SU-DHL-6 (cell line): Measurements from ENCODE around the gene NCS1.

Source experiments
- H2AFZ ChIP-seq: fragments of 200-600 bp; sonication (generic); 2 replicates; pipeline ENCODE4 v1.6.1; 2014; ENCODE audit warnings: low read depth, mild to moderate bottlenecking, moderate library complexity, mixed read lengths, antibody characterized with exemption, low read length; ENCODE audit not compliant: severe bottlenecking
- H3F3A ChIP-seq: fragments of 200-600 bp; shearing (Covaris generic); 2 replicates; pipeline ENCODE4 v1.6.0; 2016; ENCODE audit warnings: antibody characterized with exemption, mild to moderate bottlenecking; ENCODE audit not compliant: insufficient read depth
- H3K27ac ChIP-seq: fragments of 200-600 bp; sonication (generic); 2 replicates; pipeline ENCODE4 v1.5.1; 2016; ENCODE audit warnings: low read depth, mild to moderate bottlenecking, low read length, moderate library complexity, mixed read lengths
- H3K27me3 ChIP-seq: fragments of 200-600 bp; sonication (generic), shearing (Covaris generic); 2 replicates; pipeline ENCODE4 v1.6.0; 2014; ENCODE audit warnings: mild to moderate bottlenecking, low read length
- H3K36me3 ChIP-seq: fragments of 200-600 bp; sonication (generic); 2 replicates; pipeline ENCODE4 v1.6.1; 2014; ENCODE audit warnings: mild to moderate bottlenecking, low read length, mixed read lengths
- H3K4me2 ChIP-seq: fragments of 300-600, 200-600 bp; shearing (Covaris generic), sonication (generic); 2 replicates; pipeline ENCODE4 v1.6.0; 2014; ENCODE audit warnings: low read length, low read depth, mild to moderate bottlenecking; ENCODE audit not compliant: poor library complexity, severe bottlenecking
- H3K4me3 ChIP-seq: fragments of 200-600 bp; sonication (generic); 2 replicates; pipeline ENCODE4 v1.5.1; 2014; ENCODE audit warnings: antibody characterized with exemption, low read length, mild to moderate bottlenecking, mixed read lengths; ENCODE audit not compliant: insufficient read depth, poor library complexity, severe bottlenecking
- H3K79me2 ChIP-seq: fragments of 200-600 bp; sonication (generic); 2 replicates; pipeline ENCODE4 v1.6.1; 2014; ENCODE audit warnings: mild to moderate bottlenecking, low read length, moderate library complexity; ENCODE audit not compliant: insufficient read depth
- H3K9ac ChIP-seq: fragments of 200-600 bp; sonication (generic); 2 replicates; pipeline ENCODE4 v1.7.0; 2014; ENCODE audit warnings: mild to moderate bottlenecking, low read length
- H3K9me2 ChIP-seq: fragments of 200-600 bp; sonication (generic); replicated peaks from 2 replicates; pipeline ENCODE4 v1.6.1; 2014; ENCODE audit warnings: low read length; ENCODE audit not compliant: insufficient read depth
- H3K9me3 ChIP-seq: fragments of 200-600 bp; sonication (generic); 2 replicates; pipeline ENCODE4 v1.6.1; 2014; ENCODE audit warnings: low read length, mixed read lengths; ENCODE audit not compliant: insufficient read depth
- H4K20me1 ChIP-seq: fragments of 200-600 bp; sonication (generic); 2 replicates; pipeline ENCODE4 v1.6.1; 2014; ENCODE audit warnings: low read depth, mild to moderate bottlenecking, antibody characterized with exemption, low read length, moderate library complexity, mixed read lengths
- CTCF ChIP-seq: fragments of 200-600 bp; sonication (generic); IDR thresholded peaks from one replicate; pipeline ENCODE4 v1.5.1; 2017; ENCODE audit warnings: antibody characterized with exemption, mild to moderate bottlenecking, low read length, moderate library complexity; ENCODE audit not compliant: insufficient read depth, poor library complexity, severe bottlenecking
- EZH2phosphoT487 ChIP-seq: fragments of 200-600 bp; sonication (generic), shearing (Covaris generic); conservative IDR thresholded peaks from 2 replicates; pipeline ENCODE4 v1.6.1; 2018; ENCODE audit warnings: mild to moderate bottlenecking, antibody characterized with exemption, low read length, moderate library complexity, mixed read lengths

Gene NCS1

GRCh38 chr9:130206579-130206978 is 34.4 kb downstream of the NCS1 start:
- TF ChIP-seq CTCF = no peak
- TF ChIP-seq EZH2phosphoT487 = no peak
- H3K36me3 ChIP-seq = no peaks in the 10 kb centered on the region
- no peaks in the 10 kb centered on the region for H3F3A ChIP-seq
- H3K9ac ChIP-seq = no peak overlapping the region
- no peak overlapping the region for H3K27ac ChIP-seq
- H3K4me3 ChIP-seq = no peak overlapping the region
- H3K4me2 ChIP-seq = no peak overlapping the region
- no peaks in the 10 kb centered on the region for H3K79me2 ChIP-seq
- no peaks in the 10 kb centered on the region for H4K20me1 ChIP-seq
- H3K9me2 ChIP-seq = no peaks in the 10 kb centered on the region
- no peaks in the 10 kb centered on the region for H3K9me3 ChIP-seq
- H3K27me3 ChIP-seq = no peaks in the 10 kb centered on the region
- H2AFZ ChIP-seq = no peak overlapping the region

DNA sequence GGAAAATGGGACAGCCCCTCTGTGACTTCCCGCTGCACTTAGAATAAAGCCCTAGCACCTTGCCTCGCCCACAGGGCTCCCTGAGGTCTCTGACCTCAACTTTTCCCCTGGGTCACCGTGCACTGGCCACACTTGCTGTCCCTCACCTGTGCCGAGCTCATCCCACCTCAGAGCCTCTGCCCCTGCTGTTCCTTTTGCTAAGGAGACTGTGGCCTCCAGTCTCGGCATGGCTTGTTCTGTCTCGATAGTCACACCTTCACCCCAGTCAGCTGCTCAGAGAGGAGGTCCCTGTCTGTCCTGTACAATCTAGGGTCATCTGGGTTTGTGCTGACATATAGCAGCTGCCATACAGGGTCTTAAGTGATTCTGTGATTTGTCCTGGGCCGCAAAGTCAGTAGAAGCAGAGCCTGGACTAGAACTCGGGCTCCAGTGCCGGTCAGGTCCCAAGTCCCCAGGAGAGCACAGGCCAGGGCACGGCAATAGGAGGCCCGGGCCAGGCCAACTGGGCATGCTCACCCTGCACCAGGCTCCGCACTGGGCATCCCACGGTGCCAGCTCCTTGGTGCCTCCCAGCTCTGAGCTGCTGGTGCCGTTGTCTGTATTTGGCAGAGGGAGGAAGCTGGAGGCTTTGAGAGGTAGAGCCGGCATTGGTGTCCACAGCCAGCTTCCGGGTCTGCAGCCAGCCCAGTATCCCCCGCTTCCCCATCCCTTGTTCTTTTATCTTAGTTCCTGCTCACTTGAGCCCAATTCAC is 35.2 kb downstream of the NCS1 start:
- no peak overlapping the region for H3K9ac ChIP-seq
- H3K4me3 ChIP-seq = no peak overlapping the region
- no peaks in the 10 kb centered on the region for H3F3A ChIP-seq
- no peaks in the 10 kb centered on the region for H3K27me3 ChIP-seq
- H4K20me1 ChIP-seq = no peaks in the 10 kb centered on the region
- no peak overlapping the region for H3K27ac ChIP-seq
- no peaks in the 10 kb centered on the region for H3K79me2 ChIP-seq
- H3K36me3 ChIP-seq = no peaks in the 10 kb centered on the region
- no peak overlapping the region for H2AFZ ChIP-seq
- no peaks in the 10 kb centered on the region for H3K9me3 ChIP-seq
- no peaks in the 10 kb centered on the region for H3K9me2 ChIP-seq
- no peak overlapping the region for H3K4me2 ChIP-seq
- TF ChIP-seq EZH2phosphoT487 (no peak), CTCF (no peak)

DNA sequence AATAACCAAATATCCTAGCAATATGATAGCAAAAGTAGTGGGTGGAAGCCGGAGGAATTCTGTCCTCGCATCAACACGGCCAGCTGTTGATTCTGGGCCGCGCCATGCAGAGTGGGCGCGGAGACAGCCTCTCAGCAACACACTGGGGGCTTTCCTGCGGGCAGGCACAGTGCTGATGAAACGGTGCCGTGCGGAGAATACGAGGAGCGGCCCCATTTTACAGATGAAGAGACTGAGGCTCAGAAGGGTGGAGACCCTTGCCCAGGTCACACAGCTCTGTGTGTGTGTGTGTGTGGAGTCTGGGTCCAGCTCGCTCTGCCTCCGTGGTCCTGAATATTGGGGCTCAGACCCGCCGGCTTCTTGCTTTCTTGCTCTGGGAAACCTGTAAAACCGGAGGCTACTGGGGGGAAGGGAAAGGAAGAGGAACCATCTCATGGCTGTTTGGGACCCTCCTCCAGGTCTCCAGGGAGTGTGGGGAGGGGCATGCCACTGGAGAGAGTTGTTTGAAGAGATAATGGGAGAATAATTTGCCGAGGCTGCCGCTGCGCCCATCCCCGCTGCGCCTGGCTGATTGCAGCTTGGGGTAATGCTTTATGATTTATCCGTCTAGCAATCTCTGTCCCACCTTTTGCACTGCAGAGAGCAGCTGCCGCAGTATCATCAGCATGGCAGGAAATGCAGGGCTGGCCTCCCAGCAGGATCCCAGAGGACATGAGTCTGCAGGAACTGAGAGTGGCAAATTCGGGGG is 36.6 kb downstream of the NCS1 start:
- Histone ChIP-seq H3K4me2 (no peak overlapping the region), H4K20me1 (no peaks in the 10 kb centered on the region)

More for the DNA sequence above, 36.6 kb downstream of the NCS1 start:
- H3K27ac ChIP-seq = no peak overlapping the region
- no peaks in the 10 kb centered on the region for H3K36me3 ChIP-seq
- H3K9me2 ChIP-seq = no peaks in the 10 kb centered on the region
- no peak overlapping the region for H3K9ac ChIP-seq
- H3K9me3 ChIP-seq = no peaks in the 10 kb centered on the region
- no peak overlapping the region for H2AFZ ChIP-seq
- H3K79me2 ChIP-seq = no peaks in the 10 kb centered on the region
- H3K4me3 ChIP-seq = no peak overlapping the region
- H3K27me3 ChIP-seq = no peaks in the 10 kb centered on the region
- TF ChIP-seq EZH2phosphoT487 (no peak), CTCF (no peak)
- H3F3A ChIP-seq = no peaks in the 10 kb centered on the region
